ENCODE results near the gene MYOM1.

MYOM1 gene

GRCh38 chr18:3048820-3049349, 170.9 kb downstream of the MYOM1 start:
- no peak for DNase-seq (ENCODE audit: low spot score)
- ChIA-PET CTCF (no interaction called here), POLR2A (ENCODE audit: low non-redundant PET) (no interaction called here)
- H3K27ac ChIP-seq = no peak overlapping the region
- TF ChIP-seq CTCF (conservative IDR thresholded peaks at IDR 0.05; ENCODE audit: low read depth) = no peak

- CTCF ChIA-PET = no interaction called here
- TF ChIP-seq CTCF (conservative IDR thresholded peaks at IDR 0.05; ENCODE audit: low read depth) = no peak
- no peak overlapping the region for H3K27ac ChIP-seq
- POLR2A ChIA-PET (ENCODE audit: low non-redundant PET) = no interaction called here
- no peak for DNase-seq (ENCODE audit: low spot score)
These were observed 171.6 kb downstream of the MYOM1 start for GRCh38 chr18:3048121-3048520.

GRCh38 chr18:3046216-3046808, 173.5 kb downstream of the MYOM1 start:
- ChIA-PET POLR2A (ENCODE audit: low non-redundant PET) (no interaction called here), CTCF (no interaction called here)
- TF ChIP-seq CTCF (conservative IDR thresholded peaks at IDR 0.05; ENCODE audit: low read depth) = no peak
- no peak for DNase-seq (ENCODE audit: low spot score)
- H3K27ac ChIP-seq = no peak overlapping the region

GRCh38 chr18:3044931-3045698, 174.7 kb downstream of the MYOM1 start:
- no peak overlapping the region for H3K27ac ChIP-seq
- ChIA-PET POLR2A (ENCODE audit: low non-redundant PET) (no interaction called here), CTCF (no interaction called here)
- DNase-seq (ENCODE audit: low spot score) = peak; percentile 14
- no peak for TF ChIP-seq CTCF (conservative IDR thresholded peaks at IDR 0.05; ENCODE audit: low read depth)

- TF ChIP-seq CTCF (conservative IDR thresholded peaks at IDR 0.05; ENCODE audit: low read depth) = no peak
- no peak overlapping the region for H3K27ac ChIP-seq
- ChIA-PET CTCF (no interaction called here), POLR2A (ENCODE audit: low non-redundant PET) (no interaction called here)
- DNase-seq (ENCODE audit: low spot score) = no peak
These were observed 177.4 kb downstream of the MYOM1 start for GRCh38 chr18:3042379-3042778.

GRCh38 chr18:3041843-3042242, 177.9 kb downstream of the MYOM1 start:
- no peak overlapping the region for H3K27ac ChIP-seq
- TF ChIP-seq CTCF (conservative IDR thresholded peaks at IDR 0.05; ENCODE audit: low read depth) = no peak
- ChIA-PET POLR2A (ENCODE audit: low non-redundant PET) (no interaction called here), CTCF (no interaction called here)
- no peak for DNase-seq (ENCODE audit: low spot score)

Data from RWPE1 (cell line).